HG03045 (cell line): Measurements from ENCODE around the gene ANKRD34A.

Source experiments
- ATAC-seq: cut with Tn5 transposase; IDR thresholded peaks from one replicate; pipeline ENCODE4 v1.9.1; 2021; ENCODE audit warnings: mild to moderate bottlenecking, moderate library complexity; ENCODE audit not compliant: unreplicated experiment

ANKRD34A gene

GRCh38 chr1:145974721-145975120 lies 10.3 kb upstream of the ANKRD34A start:
- no peak for ATAC-seq

DNA sequence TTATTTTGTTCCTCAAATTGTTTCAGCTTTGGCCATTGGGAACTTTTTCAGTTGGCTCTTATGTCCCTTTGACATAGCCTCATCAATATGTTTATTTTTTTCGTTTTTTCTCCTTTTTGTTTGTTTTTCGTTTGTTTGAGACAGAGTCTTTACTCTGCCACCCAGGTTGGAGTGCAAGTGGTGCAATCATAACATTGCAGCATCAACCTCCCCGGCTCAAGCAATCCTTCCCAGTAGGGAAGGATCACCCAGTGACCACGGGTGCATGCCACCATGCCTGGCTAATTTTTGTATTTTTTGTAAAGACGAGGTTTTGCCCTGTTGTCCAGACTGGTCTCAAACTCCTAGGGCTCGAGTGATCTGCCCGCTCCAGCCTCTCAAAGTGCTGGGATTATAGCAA lies 8.2 kb upstream of the ANKRD34A start:
- ATAC-seq = no peak

DNA sequence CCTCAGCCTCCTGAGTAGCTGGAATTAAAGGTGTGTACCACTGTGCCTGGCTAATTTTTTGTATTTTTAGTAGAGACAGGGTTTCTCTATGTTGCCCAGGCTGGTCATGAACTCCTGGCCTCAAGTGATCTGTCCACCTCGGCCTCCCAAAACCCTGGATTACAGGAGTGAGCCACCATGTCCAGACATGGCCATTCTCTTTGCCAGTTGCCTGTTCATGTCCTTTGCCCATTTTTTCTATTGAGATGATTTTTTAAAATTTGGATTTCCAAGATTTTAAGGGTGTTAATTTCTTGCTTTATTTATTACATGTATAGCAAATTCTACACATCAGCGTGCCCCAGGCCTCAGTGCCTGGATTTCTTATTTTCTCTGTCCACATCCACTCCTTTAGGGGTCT lies 2.9 kb upstream of the ANKRD34A start:
- no peak for ATAC-seq

DNA sequence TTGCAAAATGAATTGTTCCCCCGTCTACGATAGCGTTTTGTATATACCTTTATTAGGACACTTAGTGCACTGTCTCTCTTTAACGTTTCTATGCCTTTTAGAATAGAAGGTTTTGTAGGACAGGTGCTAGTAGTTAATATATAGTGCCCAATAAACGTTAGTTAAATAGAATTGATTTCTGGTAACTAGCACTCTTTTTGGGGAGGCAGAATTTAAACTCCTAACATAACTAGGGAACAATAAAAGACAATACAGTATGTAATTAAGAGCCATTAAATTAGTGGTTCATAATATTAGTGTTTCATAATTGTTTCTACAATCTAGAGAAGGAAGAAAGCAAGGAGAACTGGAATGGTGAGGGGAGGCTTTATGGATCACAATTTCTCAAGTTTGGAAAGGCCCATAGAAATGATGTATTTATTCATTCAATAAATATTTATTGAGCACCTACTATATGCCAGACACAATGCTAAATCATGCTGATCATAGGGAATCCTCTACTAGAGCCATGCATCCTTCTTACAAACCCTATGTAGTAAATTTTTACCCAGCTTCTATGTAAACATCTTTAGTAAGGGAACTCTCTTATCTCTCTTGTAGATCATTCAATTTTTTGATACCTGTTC lies 857 bp upstream of the ANKRD34A start:
- ATAC-seq = no peak

GRCh38 chr1:145963265-145964019 lies 933 bp downstream of the ANKRD34A start:
- no peak for ATAC-seq

GRCh38 chr1:145962157-145963102 lies 1.9 kb downstream of the ANKRD34A start:
- ATAC-seq = no peak

DNA sequence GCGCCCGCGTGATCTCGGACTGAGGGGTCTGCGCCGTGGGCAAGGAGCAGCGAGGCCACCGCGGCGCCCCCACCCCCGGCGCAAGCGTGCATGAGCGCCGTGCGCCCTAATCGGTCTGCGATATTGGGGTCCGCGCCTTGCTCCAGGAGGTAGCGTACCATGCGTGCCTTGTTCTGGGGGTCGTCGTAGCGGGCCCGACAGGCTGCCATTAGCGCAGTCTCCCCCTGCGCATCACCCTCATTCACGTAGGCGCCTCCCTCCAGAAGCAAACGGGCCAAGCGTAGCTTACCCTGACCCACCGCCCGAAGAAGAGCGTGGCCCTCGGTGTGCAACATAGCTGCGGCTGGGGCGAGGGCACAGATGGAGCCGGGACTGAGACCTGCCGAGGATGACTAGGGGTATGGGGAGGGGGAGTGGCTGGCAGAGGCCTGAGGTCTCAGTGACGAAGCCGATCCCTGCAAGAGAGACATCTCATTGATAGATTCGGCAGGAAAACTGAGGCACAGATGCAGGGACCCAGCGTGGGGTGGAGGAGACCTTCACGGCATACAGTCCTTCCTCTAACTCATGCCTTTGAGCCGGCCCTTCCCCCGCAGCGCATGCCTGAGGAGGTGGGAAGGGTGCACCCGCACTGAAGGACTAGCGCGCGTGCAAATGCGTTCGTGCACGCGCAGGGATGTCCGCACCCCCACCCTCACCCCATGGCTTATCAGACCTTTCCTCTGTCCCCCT lies 2.8 kb downstream of the ANKRD34A start:
- ATAC-seq = no peak

DNA sequence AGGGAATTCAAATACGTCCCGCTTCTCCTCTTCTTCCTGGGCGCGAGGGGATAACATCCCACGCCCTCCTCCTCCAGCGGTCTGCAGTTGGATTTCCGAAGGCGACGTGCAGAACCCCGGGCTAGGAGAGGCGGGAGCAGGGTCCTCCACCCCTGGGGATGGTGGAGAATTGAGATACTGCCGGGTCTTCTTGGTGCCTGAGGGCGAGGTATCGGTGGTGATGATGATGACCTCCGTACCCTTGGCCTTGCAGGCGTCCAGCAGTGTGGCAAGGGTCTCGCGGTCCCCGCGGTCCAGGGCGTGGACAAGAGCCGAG lies 3.3 kb downstream of the ANKRD34A start:
- no peak for ATAC-seq

GRCh38 chr1:145960468-145961108 lies 3.8 kb downstream of the ANKRD34A start:
- no peak for ATAC-seq

- ATAC-seq = no peak
These were observed 4.4 kb downstream of the ANKRD34A start for GRCh38 chr1:145959957-145960467.

DNA sequence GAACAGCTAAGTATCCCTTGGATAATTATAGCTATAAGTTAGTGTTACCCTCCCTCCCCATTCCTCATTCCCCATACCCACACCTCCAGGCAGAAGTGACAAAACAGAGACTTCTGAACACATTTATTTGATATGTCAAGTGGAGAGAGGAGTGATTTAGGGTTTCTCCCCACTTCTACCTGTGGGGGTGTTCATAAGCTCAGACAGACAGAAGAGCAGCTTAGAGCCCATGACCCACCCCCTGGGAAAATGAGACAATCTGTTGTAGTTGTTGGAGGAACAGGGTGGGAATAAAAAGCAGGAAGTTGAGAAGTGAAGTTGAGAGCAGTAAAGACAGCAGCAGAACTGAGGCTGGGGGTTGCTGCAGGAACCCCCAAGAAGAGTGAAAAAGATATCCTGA lies 5.0 kb downstream of the ANKRD34A start:
- ATAC-seq = no peak

DNA sequence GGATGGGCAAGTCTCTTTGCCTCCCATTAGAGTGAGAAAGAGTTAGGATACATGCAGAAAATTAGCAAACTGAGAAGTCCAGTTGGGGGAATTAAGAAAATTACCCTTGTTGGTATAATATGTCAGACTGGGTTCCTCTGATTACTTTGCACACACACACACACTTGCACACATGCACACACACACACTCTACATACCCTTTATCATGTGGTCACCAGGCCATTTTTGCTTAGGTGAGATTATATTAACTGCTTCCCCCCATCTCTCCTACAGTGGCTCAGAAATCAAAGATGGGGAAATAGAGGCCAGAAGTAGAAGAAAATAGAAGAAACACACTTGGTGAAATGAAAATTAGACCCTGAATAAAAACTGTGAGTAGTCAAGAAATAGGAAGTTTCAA lies 5.6 kb downstream of the ANKRD34A start:
- ATAC-seq = no peak

DNA sequence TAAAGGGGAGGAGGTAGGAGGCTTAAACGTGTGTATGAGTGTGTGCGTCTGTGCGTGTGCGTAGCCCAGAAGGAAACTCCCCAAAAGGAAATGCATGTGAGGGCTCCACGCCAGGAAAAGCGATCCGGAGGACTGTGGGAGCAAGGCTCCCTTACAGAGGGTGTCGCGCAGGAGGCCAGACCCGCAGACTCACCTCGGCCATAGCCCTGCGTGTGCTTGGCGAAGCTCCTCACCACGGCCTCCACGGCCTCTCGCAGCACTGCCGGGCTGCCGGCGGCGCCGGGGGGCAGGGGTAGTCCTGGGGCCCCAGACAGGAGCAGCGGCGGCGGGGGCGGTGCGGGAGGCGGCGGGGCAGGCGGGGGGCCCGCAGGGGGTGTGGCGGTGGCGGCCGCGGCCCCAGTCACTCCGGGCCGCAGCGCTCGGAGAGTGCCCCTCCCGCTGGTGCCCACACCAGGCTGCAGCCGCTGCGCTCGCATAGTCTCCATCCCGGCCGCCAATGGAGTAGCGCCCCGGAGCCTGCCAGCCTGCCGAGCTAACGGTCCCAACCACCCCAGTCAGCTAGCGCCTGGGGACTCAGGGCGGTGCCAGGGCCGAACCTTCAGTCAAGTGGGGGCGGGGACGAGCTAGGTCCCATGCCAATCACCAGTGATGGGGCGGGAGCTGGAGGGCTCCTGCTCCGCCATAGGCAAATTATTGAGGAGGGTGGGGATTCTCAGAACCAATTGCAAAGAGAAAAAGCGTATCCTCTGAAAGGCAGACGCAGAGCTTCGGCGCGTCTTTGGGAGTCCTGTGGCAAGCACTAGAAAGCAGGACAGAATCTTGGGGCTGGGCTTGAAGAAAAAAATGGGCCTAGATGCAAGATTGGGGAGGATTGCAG lies 6.7 kb downstream of the ANKRD34A start, which contains the start of gene LIX1L:
Gene LIX1L, minus strand, starts transcription at position 575 of the 877 bp plus-strand sequence. Its CDS starts 90 bp downstream, at position 485.
- ATAC-seq = peak; percentile 89

DNA sequence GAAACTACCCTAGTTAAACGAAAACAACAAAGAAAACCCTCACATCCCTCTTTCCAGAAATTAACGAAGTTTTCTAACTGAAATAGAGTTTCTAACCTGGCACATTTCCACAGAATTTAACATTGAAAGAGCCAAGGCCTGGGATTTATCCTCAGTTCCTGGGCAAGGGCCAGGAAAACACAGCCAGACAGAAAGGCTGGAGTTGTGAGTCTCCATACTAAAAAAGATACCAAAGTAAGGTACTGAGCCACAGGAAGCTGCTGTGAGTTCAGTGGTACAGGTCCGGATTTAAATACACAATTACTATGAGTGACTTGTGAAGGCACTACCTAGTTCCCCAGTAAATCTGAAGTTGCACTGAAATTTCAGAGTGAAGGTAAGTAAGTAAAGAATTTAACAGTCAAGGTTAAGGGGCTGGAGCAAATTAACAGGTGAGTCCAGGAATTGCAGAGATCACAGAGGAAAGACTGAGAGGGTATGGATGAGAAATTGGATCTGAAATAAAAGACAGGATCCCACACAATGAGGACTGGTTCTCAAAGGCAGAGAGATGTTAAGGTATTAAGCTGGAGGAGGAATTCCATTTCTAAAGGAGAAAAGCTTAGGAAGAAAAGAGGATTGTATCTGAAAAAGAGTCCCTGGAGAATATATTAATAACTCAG lies 7.5 kb downstream of the ANKRD34A start:
- no peak for ATAC-seq

GRCh38 chr1:145956361-145956760 lies 8.0 kb downstream of the ANKRD34A start:
- no peak for ATAC-seq

DNA sequence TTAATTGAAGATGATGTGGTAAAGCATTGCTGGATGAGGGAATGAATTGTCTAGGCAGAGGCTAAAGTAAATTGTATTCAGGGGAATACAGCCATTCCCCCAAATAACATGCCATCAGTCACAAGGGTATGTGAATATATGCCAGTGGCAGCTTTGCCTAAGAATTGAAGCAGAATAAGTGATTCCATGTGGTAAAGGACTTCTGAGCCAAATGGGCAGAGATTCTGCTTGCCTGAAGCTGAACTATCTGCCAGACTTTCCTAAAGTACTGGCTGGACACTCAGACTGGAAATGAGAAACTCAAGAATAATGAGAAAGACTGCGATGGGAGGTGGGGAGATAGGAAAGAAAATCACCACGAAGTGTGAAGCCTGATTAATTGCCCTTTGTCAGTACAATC lies 8.9 kb downstream of the ANKRD34A start:
- ATAC-seq = no peak

DNA sequence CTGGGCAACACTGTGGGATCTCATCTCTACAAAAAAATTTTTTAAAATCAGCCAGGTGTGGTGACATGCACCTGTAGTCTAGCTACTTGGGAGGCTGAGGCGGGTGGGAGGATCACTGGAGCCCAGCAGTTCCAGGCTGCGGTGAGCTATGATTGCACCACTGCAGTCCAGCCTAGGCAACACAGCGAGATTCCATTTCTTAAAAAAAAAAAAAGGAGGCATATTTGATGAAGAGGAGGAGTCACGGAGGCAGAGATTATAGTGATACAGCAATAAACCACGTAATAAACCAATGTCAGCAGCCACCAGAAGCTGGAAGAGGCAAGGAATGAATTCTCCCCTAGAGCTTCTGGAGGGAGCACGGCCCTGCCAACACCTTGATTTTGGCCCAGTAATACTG lies 10.5 kb downstream of the ANKRD34A start:
- ATAC-seq = no peak

DNA sequence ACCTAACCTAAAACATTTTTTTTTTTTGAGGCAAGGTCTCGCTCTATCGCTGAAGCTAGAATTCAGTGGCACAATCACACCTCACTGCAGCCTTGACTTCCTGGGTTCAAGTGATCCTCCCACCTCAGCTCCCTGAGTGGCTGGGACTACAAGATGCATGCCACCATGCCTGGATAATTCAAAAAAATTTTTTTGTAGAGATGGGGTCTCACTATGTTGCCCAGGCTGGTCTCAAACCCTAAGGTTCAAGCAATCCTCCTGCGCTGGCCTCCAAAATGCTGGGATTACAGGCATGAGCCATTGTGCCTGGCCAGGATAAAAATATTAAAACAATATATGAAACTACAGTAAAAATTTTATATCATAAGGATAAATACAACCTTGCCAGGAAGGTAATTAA lies 11.5 kb downstream of the ANKRD34A start:
- ATAC-seq = no peak

- ATAC-seq = no peak
These were observed 12.8 kb downstream of the ANKRD34A start for GRCh38 chr1:145951526-145951925.
